Activated CD4-positive, alpha-beta T cell treated with anti-CD3 and anti-CD28 coated beads, Interleukin-2, amount 10 ng/mL, durations not matched to agents 7 days and 5 days (primary cell): ENCODE results near the gene MAN1A2. TPM values are rescaled to one million over a fixed set of nuclear protein-coding genes. Genes with fewer than 3 reads are reported as not detected.
"Not testable (repeated sequence)": the region's sequence is repeated elsewhere in the genome, so short reads cannot be mapped to it uniquely, and the experiment has no call there.

Experiments
- CTCF ChIA-PET: fragments of 350-600 bp; sonication (Branson Sonifier 250); formaldehyde crosslinking; loops from one replicate; lab custom pipeline; 2021; ENCODE audit warnings: antibody characterized with exemption; lab: Charles Lee
- POLR2A ChIA-PET: fragments of 350-600 bp; sonication (Branson Sonifier 250); formaldehyde crosslinking; loops from one replicate; lab custom pipeline; 2021; ENCODE audit warnings: antibody characterized with exemption; lab: Charles Lee
- DNase-seq: peaks from one replicate; pipeline ENCODE4 v3.0.0-alpha.2; 2020
- H3K27ac Mint-ChIP-seq: one replicate; pipeline ENCODE4 v1.8.0; 2021; ENCODE audit warnings: mild to moderate bottlenecking, moderate library complexity, mixed read lengths
- H3K27me3 Mint-ChIP-seq: one replicate; pipeline ENCODE4 v1.8.0; 2021; ENCODE audit warnings: mixed read lengths
- H3K36me3 Mint-ChIP-seq: one replicate; pipeline ENCODE4 v1.8.0; 2021; ENCODE audit warnings: low read depth, mixed read lengths
- H3K4me1 Mint-ChIP-seq: one replicate; pipeline ENCODE4 v1.8.0; 2021; ENCODE audit warnings: mixed read lengths
- H3K4me3 Mint-ChIP-seq: one replicate; pipeline ENCODE4 v1.8.0; 2021; ENCODE audit warnings: mild to moderate bottlenecking, moderate library complexity, mixed read lengths
- H3K9me3 Mint-ChIP-seq: one replicate; pipeline ENCODE4 v1.8.0; 2021; ENCODE audit warnings: mixed read lengths
- total RNA-seq, 2 experiments: library from RNA; stranded (reverse); gene quantifications; one replicate each; pipeline ENCODE4 v1.2.3, GENCODE V29; 2021

Gene MAN1A2
- total RNA-seq = 10 to 100 TPM; 35.0 to 38.8 TPM

GRCh38 chr1:117367046-117368025 lies at the start of gene MAN1A2:
Gene MAN1A2, plus strand, starts transcription at chr1:117367449. Its CDS starts 735 bp downstream, at chr1:117368184.
- peaks cover 6% of the 10 kb centered on the region for H3K36me3 Mint-ChIP-seq
- H3K27me3 Mint-ChIP-seq = no peaks in the 10 kb centered on the region
- DNase-seq = peak; percentile 81
- H3K4me1 Mint-ChIP-seq = peaks cover 45% of the 10 kb centered on the region
- ChIA-PET CTCF (interaction anchor here (0.6 to 1.0 kb wide), 2 partner anchors 39 to 148 kb away, joined by 3 read pairs; no protein-coding TSS in a partner anchor), POLR2A (interaction anchor here (0.5 kb wide), 1 partner anchor 30 kb away, joined by 3 read pairs; no protein-coding TSS in a partner anchor)
- no peaks in the 10 kb centered on the region for H3K9me3 Mint-ChIP-seq
- peak within 1 kb of the TSS; percentile 83 for H3K4me3 Mint-ChIP-seq
- peak within 1 kb of the TSS; percentile 94 for H3K27ac Mint-ChIP-seq

- Mint-ChIP-seq H3K4me3 (no peak overlapping the region), H3K4me1 (no peaks in the 10 kb centered on the region), H3K27me3 (peaks cover 10% of the 10 kb centered on the region), H3K9me3 (no peaks in the 10 kb centered on the region), H3K27ac (no peak overlapping the region), H3K36me3 (no peaks in the 10 kb centered on the region)
- ChIA-PET CTCF (no interaction called here), POLR2A (no interaction called here)
- no peak for DNase-seq
Observed at GRCh38 chr1:117318011-117318410, 49.2 kb upstream of the MAN1A2 start.

GRCh38 chr1:117318426-117318825 lies 48.8 kb upstream of the MAN1A2 start:
- H3K4me3 Mint-ChIP-seq = no peak overlapping the region
- no peaks in the 10 kb centered on the region for H3K9me3 Mint-ChIP-seq
- ChIA-PET POLR2A (no interaction called here), CTCF (no interaction called here)
- H3K27ac Mint-ChIP-seq = no peak overlapping the region
- no peaks in the 10 kb centered on the region for H3K36me3 Mint-ChIP-seq
- H3K27me3 Mint-ChIP-seq = peaks cover 13% of the 10 kb centered on the region
- no peaks in the 10 kb centered on the region for H3K4me1 Mint-ChIP-seq
- DNase-seq = no peak

GRCh38 chr1:117320515-117320914 lies 46.7 kb upstream of the MAN1A2 start:
- no peak overlapping the region for H3K27ac Mint-ChIP-seq
- H3K4me3 Mint-ChIP-seq = no peak overlapping the region
- no peaks in the 10 kb centered on the region for H3K36me3 Mint-ChIP-seq
- no peaks in the 10 kb centered on the region for H3K9me3 Mint-ChIP-seq
- H3K27me3 Mint-ChIP-seq = peaks cover 27% of the 10 kb centered on the region
- no peak for DNase-seq
- POLR2A ChIA-PET = no interaction called here
- CTCF ChIA-PET = no interaction called here
- no peaks in the 10 kb centered on the region for H3K4me1 Mint-ChIP-seq

- no peaks in the 10 kb centered on the region for H3K4me1 Mint-ChIP-seq
- POLR2A ChIA-PET = no interaction called here
- CTCF ChIA-PET = interaction anchor here (1.1 kb wide), 1 partner anchor 20 kb away, joined by 3 read pairs; no protein-coding TSS in a partner anchor
- H3K9me3 Mint-ChIP-seq = no peaks in the 10 kb centered on the region
- no peak for DNase-seq
- no peak overlapping the region for H3K27ac Mint-ChIP-seq
- peaks cover 27% of the 10 kb centered on the region for H3K27me3 Mint-ChIP-seq
- no peaks in the 10 kb centered on the region for H3K36me3 Mint-ChIP-seq
- no peak overlapping the region for H3K4me3 Mint-ChIP-seq
Observed at GRCh38 chr1:117321680-117322609, 45.3 kb upstream of the MAN1A2 start.

GRCh38 chr1:117324357-117324756 lies 42.9 kb upstream of the MAN1A2 start:
- H3K4me1 Mint-ChIP-seq = no peaks in the 10 kb centered on the region
- no peak for DNase-seq
- peaks cover 28% of the 10 kb centered on the region for H3K27me3 Mint-ChIP-seq
- CTCF ChIA-PET = no interaction called here
- H3K27ac Mint-ChIP-seq = no peak overlapping the region
- no peaks in the 10 kb centered on the region for H3K9me3 Mint-ChIP-seq
- POLR2A ChIA-PET = no interaction called here
- H3K4me3 Mint-ChIP-seq = no peak overlapping the region
- no peaks in the 10 kb centered on the region for H3K36me3 Mint-ChIP-seq

- H3K27ac Mint-ChIP-seq, H3K9me3 Mint-ChIP-seq, H3K36me3 Mint-ChIP-seq, CTCF ChIA-PET, POLR2A ChIA-PET, H3K4me1 Mint-ChIP-seq, H3K4me3 Mint-ChIP-seq, DNase-seq: not testable (repeated sequence)
- H3K27me3 Mint-ChIP-seq = peaks cover 35% of the 10 kb centered on the region
Observed at GRCh38 chr1:117326035-117326434, 41.2 kb upstream of the MAN1A2 start.

GRCh38 chr1:117327011-117327410 lies 40.2 kb upstream of the MAN1A2 start:
- H3K4me3 Mint-ChIP-seq = no peak overlapping the region
- no peaks in the 10 kb centered on the region for H3K4me1 Mint-ChIP-seq
- H3K27ac Mint-ChIP-seq = no peak overlapping the region
- CTCF ChIA-PET = no interaction called here
- H3K36me3 Mint-ChIP-seq = no peaks in the 10 kb centered on the region
- peaks cover 34% of the 10 kb centered on the region for H3K27me3 Mint-ChIP-seq
- no peak for DNase-seq
- POLR2A ChIA-PET = no interaction called here
- H3K9me3 Mint-ChIP-seq = no peaks in the 10 kb centered on the region

- POLR2A ChIA-PET = no interaction called here
- H3K27me3 Mint-ChIP-seq = no peaks in the 10 kb centered on the region
- H3K9me3 Mint-ChIP-seq = peaks cover 2% of the 10 kb centered on the region
- CTCF ChIA-PET = interaction anchor here (1.1 kb wide), 1 partner anchor 38 kb away, joined by 3 read pairs; no protein-coding TSS in a partner anchor
- H3K27ac Mint-ChIP-seq = no peak overlapping the region
- no peaks in the 10 kb centered on the region for H3K36me3 Mint-ChIP-seq
- H3K4me1 Mint-ChIP-seq = peaks cover 5% of the 10 kb centered on the region
- DNase-seq = no peak
- H3K4me3 Mint-ChIP-seq = no peak overlapping the region
Observed at GRCh38 chr1:117335376-117336086, 31.7 kb upstream of the MAN1A2 start.

- Mint-ChIP-seq H3K27ac (no peak overlapping the region), H3K27me3 (no peaks in the 10 kb centered on the region), H3K4me1 (peaks cover 5% of the 10 kb centered on the region), H3K4me3 (no peak overlapping the region), H3K9me3 (peaks cover 2% of the 10 kb centered on the region), H3K36me3 (no peaks in the 10 kb centered on the region)
- DNase-seq = no peak
- CTCF ChIA-PET = no interaction called here
- POLR2A ChIA-PET = no interaction called here
Observed at GRCh38 chr1:117336088-117336817, 31.0 kb upstream of the MAN1A2 start.

- Mint-ChIP-seq H3K4me1 (peaks cover 16% of the 10 kb centered on the region), H3K36me3 (no peaks in the 10 kb centered on the region), H3K4me3 (no peak overlapping the region), H3K27me3 (no peaks in the 10 kb centered on the region), H3K27ac (no peak overlapping the region), H3K9me3 (peaks cover 2% of the 10 kb centered on the region)
- CTCF ChIA-PET = interaction anchor here (1.0 to 1.4 kb wide), 5 partner anchors 9 to 594 kb away, joined by 3 to 5 read pairs (median 4); no protein-coding TSS in a partner anchor
- POLR2A ChIA-PET = no interaction called here
- peak; percentile 16 for DNase-seq
Observed at GRCh38 chr1:117339866-117340700, 27.2 kb upstream of the MAN1A2 start.
